GM21576 (cell line): ENCODE results near the gene SIRT2.
"Not testable (repeated sequence)": the region's sequence is repeated elsewhere in the genome, so short reads cannot be mapped to it uniquely, and the experiment has no call there.

ENCODE experiments used
- ATAC-seq: cut with Tn5 transposase; IDR thresholded peaks from one replicate; pipeline ENCODE4 v1.9.1; 2021; ENCODE audit warnings: mild to moderate bottlenecking, moderate library complexity; ENCODE audit not compliant: unreplicated experiment

The SIRT2 gene

DNA sequence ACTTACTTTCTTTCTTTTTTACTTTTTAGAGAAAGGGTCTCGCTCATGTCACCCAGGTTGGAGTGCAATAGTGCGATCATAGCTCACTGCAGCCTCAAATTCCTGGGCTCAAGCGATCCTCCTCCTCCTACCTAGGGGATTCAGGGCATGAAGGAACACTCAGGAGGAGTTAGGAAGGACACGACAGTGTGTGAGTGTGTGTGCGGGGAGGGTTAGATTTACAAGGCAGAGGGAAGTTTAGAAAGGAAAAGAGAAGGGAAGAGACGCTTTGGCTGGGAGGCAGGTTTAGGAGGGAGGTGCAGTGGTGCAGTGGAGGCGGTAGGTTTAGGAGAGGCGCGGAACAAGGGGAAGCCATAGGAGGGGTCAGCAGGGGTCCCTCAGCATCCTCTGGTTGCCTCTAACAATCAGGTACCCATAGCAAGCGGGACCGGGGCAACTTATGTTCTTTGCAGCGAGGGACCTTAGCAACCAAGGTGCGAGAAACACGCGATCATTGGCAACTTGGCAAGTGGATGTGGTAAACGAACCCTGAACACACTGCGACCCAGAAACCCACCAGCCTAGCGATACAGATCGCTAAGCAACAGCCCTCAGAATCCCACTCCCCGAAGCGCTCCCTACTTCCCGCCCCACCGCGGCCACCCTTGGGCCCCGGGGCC, 501 bp downstream of the SIRT2 start:
- no peak for ATAC-seq

DNA sequence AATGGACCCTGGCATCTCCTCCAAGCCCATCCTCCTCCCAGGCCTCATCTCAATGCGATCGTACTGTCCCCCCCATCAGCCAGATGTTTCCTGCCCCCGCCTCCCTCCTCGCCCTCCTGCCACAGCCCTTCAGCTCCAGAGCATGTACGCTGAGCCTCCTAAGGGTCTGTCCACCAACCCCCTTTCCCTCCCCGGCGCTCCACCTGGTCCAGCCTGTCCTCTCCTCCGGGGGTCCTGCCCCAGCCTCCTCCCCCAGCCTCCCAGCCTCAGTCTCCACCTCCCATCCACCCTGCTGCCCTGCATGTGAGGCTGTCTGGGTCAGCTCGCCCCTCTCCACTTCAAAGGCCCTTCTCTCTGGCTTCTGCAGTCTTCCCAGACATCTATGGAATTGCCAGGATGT, 4.5 kb downstream of the SIRT2 start:
- ATAC-seq, result no peak

DNA sequence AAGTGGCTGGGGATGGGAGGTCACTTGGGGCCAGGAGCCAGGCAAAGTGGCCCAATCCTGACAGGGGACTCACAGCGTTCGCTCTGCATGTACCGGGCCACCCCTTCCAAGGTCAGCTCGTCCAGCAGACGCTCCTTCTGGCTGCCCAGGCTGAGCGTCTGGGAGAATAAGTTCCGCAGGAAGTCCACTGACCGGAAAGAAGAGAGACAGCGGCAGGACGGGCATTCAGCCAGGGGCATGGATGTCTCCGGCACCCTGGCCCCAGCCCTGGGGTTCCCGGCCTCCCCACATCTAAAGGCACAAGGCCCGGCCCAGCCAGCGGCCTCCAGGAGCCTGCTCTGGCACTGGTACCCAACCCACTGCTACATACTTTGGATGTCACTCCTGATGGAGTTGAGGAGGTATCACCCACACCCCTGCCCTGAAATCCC, 6.1 kb downstream of the SIRT2 start:
- no peak for ATAC-seq

DNA sequence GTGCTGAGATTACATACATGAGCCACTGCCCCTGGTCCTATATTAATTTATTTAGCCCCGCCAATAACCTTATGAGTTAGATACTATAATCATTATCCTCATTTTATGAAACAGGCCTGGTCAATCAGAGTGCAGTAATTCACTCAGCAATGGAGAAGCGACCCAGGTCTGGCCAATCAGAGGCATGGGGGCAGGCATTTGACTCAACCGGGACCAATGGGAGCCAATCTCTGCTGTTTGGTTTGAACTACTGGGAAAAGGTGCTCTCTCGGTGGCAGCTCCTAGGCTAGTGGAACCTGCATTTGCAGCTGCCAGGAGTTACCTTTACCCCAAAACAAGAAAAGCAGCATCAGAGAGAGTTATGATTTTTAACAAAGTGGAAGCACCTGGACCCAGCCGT, 6.6 kb downstream of the SIRT2 start:
- no peak for ATAC-seq

DNA sequence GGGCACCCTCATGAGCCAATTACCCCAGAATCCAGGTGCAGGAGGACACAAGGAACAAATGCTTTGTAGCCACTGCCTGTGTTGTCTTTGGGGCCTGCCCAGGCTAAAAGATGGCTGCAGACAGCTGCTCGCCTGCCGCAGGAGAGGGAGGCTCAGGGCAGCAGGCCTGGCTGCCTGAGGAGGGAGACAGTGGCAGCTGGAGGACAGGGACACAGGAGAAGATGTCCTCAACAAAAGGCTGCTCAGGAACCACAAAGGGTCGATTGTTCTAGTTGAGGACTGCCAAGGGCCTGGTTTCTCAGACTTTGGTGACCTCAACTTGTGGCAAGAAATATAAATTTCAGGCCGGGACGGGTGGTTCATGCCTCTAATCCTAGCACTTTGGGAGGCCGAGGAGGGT, 7.6 kb downstream of the SIRT2 start:
- no peak for ATAC-seq

DNA sequence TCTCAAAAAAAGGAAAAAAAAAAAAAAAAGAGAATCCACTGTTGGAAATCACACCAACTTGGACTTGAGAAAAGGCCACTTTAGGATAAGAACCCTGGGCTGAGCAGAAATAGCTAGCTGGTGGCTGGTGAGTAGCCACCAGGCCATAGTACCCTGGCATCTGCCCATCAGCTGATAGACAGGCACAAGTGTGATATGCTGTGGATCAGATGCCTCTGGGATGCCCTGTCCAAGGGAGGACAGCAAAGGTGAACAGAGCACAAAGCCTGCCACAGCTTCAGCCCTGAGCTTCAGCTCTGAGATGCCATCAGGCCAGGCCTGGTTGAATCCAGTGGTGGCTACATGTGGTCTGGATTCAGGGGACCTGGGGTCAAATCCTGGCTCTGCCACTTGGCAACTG, 8.7 kb downstream of the SIRT2 start:
- ATAC-seq, result no peak

DNA sequence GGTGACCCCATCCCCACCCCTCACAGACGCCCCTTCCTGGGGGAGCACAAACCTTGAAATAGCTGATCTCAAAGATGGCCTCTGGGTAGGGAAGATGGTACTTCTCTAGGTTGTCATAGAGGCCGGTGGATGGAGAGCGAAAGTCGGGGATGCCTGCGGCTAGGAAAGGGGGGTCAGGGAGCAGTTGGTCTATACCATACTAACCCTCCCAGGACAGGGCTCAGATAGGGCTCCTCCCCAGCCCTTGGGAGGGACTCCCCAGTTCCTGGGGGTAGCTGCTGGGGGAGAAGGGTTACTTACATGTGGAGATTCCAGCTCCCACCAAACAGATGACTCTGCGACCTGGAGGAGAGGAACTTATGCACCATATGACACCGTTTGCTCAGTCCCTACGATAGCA, 9.6 kb downstream of the SIRT2 start:
- no peak for ATAC-seq

DNA sequence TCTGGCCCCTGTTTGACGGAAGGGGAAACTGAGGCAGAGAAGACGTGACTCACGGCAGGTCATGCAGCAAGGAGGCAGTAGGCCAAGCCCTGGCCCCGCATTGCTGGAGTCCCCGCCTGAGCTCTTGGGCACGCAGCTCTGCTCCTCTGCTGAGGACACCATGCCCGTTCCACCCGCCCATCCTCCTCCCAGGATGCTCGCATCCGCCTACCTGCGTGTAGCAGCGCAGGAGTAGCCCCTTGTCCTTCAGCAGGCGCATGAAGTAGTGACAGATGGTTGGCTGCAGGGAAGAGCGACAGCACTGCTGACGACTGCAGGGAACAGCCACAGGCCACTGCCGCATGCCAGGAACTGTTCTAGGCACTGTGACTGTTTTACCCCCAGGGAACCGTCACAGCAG, 10.5 kb downstream of the SIRT2 start:
- no peak for ATAC-seq

GRCh38 chr19:38884691-38885090, 14.7 kb downstream of the SIRT2 start:
- ATAC-seq, result not testable (repeated sequence)

- no peak for ATAC-seq
These were observed 16.1 kb downstream of the SIRT2 start for GRCh38 chr19:38883286-38883685.

- ATAC-seq, result no peak
These were observed 18.4 kb downstream of the SIRT2 start for GRCh38 chr19:38880882-38881609.

- no peak for ATAC-seq
These were observed 19.1 kb downstream of the SIRT2 start for GRCh38 chr19:38880076-38880881.

GRCh38 chr19:38879400-38879751, 20.0 kb downstream of the SIRT2 start:
- no peak for ATAC-seq

GRCh38 chr19:38878575-38879399, 20.6 kb downstream of the SIRT2 start:
- no peak for ATAC-seq

- peak; percentile 66 for ATAC-seq
These were observed 21.4 kb downstream of the SIRT2 start, which contains the start of gene RINL for GRCh38 chr19:38877781-38878574. Gene RINL (minus strand): TSS chr19:38878275. CDS start chr19:38876742, 1,533 bp downstream.

GRCh38 chr19:38875656-38876395, 23.6 kb downstream of the SIRT2 start:
- ATAC-seq, result no peak

DNA sequence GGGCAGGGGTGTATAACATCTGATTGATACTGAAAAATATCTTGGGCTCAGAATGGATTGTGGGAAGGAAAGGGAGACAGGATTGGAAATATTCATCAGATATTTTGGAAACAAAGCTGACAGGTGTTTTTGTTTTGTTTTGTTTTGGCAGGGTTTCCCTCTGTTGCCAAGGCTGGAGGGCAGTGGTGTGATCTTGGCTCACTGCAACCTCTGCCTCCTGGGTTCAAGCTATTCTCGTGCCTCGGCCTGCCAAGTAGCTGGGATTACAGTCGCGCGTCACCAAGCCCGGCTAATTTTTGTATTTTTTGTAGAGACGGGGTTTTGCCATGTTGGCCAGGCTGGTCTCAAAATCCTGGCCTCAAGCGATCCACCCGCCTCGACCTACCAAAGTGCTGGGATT, 26.0 kb downstream of the SIRT2 start:
- not testable (repeated sequence) for ATAC-seq

GRCh38 chr19:38870612-38871011, 28.8 kb downstream of the SIRT2 start:
- no peak for ATAC-seq

DNA sequence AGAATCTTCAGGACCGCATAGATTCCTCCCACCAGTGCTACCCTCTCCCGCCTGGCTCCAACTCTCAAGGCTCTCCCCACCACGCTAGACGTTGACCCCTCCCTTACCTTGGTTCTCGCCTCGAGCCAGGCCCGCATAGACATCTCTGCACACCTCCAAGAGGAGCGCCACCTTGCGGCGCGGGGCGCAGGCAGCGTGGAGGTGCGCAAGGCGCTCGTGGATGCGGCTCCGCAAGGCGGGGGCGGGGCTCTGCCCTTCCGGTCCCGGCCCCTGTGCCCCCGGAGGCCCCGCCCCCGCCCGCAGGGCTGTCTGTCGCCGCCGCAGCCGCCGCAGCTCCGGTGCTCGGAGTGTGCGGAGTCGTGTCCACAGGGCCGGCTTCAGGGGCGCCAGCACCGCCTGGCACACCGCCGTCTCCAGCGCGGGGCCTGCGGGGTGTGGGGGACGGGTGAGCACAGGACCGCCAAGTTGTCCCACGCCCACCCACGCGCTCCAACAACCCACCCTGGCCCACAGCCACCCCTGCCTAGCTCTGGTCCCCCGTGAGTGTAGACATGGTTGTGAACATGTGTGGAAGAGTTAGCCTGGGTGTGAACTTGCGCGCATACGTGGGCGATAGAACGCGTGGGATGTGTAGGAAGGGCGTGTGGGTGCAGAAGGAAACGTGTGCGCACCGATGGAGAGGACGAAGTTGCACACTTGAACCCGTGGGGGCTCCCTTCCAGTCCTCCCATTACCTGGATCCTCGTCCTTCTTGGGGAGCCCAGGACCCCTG, 29.4 kb downstream of the SIRT2 start:
- peak; percentile 56 for ATAC-seq
